NB4 (cell line): ENCODE measurements around the gene FAM120A.

ENCODE experiments used
- DNase-seq: peaks from one replicate; pipeline ENCODE4 v3.0.0; 2010; ENCODE audit warnings: low read depth
- H3K4me3 ChIP-seq: one replicate; pipeline ENCODE4 v1.5.1; 2011; ENCODE audit warnings: mild to moderate bottlenecking, low read depth, low read length, moderate library complexity
- MYC ChIP-seq: IDR thresholded peaks from 2 replicates; pipeline ENCODE4 v1.6.1; 2011; ENCODE audit warnings: low read depth, low read length
- POLR2A ChIP-seq: IDR thresholded peaks from 2 replicates; pipeline ENCODE4 v1.6.1; 2011; ENCODE audit warnings: mild to moderate bottlenecking; ENCODE audit not compliant: insufficient read length; ENCODE audit errors: extremely low read depth
- TF ChIP-seq, protein P1 (sequence below): IDR thresholded peaks from 2 replicates; pipeline ENCODE4 v1.6.1; 2011; ENCODE audit warnings: low read depth, low read length
- TF ChIP-seq, protein P2 (sequence below): IDR thresholded peaks from one replicate; pipeline ENCODE4 v1.5.1; 2012; ENCODE audit warnings: low read depth, low read length

Gene FAM120A

DNA sequence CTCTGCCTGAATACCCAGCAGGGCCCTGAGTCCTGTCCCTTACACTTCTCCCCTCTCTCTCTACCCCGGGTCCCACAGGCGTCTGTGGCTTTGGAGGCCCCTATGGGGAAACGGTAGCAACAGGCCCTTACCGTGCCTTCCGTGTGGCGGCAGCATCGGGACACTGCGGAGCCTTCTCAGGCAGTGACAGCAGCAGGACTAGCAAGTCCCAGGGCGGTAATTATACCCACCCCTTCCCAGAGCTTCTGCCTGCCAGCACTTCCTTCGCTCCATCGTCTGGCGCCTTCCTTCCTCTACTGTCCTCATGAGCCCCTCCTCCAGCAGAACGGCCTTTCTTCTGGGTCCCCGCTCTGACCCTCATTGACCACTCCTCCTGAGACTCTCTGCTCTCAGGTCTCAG lies 107.0 kb downstream of the FAM120A start:
- TF ChIP-seq MYC (no peak), POLR2A (no peak)
- TF ChIP-seq, protein P1, sequence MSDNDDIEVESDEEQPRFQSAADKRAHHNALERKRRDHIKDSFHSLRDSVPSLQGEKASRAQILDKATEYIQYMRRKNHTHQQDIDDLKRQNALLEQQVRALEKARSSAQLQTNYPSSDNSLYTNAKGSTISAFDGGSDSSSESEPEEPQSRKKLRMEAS: no peak
- TF ChIP-seq, protein P2, sequence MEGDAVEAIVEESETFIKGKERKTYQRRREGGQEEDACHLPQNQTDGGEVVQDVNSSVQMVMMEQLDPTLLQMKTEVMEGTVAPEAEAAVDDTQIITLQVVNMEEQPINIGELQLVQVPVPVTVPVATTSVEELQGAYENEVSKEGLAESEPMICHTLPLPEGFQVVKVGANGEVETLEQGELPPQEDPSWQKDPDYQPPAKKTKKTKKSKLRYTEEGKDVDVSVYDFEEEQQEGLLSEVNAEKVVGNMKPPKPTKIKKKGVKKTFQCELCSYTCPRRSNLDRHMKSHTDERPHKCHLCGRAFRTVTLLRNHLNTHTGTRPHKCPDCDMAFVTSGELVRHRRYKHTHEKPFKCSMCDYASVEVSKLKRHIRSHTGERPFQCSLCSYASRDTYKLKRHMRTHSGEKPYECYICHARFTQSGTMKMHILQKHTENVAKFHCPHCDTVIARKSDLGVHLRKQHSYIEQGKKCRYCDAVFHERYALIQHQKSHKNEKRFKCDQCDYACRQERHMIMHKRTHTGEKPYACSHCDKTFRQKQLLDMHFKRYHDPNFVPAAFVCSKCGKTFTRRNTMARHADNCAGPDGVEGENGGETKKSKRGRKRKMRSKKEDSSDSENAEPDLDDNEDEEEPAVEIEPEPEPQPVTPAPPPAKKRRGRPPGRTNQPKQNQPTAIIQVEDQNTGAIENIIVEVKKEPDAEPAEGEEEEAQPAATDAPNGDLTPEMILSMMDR: no peak
- no peak for DNase-seq
- H3K4me3 ChIP-seq: no peak overlapping the region

DNA sequence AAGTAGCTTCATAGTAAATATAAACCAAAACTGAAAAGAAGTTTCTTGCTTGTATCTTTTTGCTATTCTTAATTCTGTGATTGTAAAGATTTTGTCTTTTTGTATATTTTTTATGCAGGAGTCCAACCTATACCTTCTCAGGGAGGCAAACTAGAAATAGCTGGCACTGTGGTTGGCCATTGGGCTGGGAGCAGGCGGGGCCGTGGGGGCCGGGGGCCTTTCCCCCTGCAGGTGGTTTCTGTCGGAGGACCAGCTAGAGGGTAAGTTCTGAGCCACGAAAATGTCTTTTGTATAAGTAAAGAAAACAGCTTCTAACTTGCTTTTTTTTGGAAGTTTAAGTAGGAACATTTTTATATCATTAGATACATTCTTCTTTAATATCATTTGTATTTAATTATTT lies 109.5 kb downstream of the FAM120A start:
- TF ChIP-seq POLR2A: no peak
- TF ChIP-seq, protein P2: no peak
- TF ChIP-seq MYC: no peak
- TF ChIP-seq, protein P1: no peak
- no peak for DNase-seq
- H3K4me3 ChIP-seq: no peak overlapping the region

DNA sequence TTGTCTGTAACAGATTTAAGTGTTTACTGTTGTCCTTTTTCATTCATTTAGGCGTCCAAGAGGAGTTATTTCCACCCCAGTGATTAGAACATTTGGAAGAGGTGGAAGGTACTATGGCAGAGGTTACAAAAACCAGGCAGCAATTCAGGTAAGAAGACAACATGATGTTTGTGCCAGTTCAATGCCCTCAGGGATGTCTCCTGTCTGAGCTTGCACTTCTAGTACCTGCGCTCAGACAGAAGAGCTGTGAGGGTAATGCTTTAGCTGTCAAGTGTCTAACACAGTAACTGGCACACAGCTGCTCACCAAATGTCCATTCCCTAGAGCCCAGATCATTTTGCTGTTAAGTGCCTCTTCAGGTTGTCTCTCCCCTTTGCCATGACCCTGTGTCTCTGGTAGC lies 110.7 kb downstream of the FAM120A start:
- DNase-seq: no peak
- TF ChIP-seq, protein P1: no peak

DNA sequence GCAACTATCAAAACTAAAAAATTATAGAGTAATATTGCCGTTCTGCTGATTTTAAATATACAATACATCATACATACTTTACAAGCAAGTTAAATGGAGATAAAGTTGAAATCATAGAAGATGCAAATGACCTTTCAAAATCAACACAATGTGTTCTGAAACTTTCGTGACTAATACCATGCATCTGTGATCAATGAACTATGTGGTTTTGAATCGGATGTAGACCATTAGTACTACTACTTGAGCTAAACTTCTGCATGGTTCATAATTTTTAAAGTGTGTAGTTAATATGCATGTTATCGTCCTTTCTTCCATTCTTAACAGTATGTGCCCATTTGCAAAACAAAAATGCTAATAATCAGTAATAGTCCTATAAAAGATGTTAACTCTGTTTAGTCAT lies 113.6 kb downstream of the FAM120A start:
- H3K4me3 ChIP-seq: no peak overlapping the region
- TF ChIP-seq, protein P1: no peak
- TF ChIP-seq POLR2A (no peak), MYC (no peak)
- TF ChIP-seq, protein P2: no peak
- no peak for DNase-seq

More for the DNA sequence above, 110.7 kb downstream of the FAM120A start:
- H3K4me3 ChIP-seq: no peak overlapping the region

DNA sequence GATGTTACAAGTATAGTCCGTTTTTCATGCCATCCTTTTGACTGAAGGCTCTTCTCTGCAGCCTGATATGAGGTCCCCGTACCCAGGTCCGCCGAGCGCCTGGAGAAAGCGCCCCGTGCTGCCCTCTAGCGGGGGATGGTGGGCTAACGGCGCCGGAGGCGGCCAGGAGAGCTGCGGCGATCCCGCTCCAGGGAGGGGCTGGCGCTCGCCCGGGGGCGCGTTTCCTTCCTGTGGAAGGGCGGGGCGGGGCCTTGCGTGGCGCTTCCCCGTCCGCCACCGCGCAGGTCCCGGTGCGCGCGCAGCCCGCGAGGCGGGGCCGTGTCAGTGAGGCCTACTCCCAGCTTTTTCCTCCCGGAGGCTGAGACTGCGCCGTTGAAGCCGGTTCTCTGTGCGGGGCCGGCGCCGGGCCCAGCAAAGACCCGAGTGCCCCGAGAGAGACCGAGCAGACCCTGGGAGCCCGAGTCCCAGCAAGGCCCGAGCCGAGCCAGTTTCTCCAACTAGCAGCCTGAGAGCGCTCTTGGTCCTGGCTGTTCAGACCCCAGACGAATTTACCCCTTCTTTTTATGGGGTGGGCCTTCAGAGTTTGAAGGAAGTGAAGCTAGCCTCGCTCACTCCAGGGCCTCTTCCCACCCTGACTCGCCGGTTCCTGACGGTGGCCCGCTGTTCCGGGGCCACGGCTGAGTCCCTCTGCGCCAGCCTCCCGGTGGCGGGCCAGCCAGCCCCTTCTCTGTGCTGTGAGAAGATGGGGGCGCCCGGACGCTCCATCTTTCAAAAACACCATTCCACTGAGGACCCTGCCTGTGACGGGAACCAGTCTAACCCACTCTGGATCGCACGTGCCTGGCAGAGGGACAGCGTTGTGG lies 115.2 kb downstream of the FAM120A start:
- TF ChIP-seq MYC (no peak), POLR2A (peak; percentile 78)
- TF ChIP-seq, protein P2: peak; percentile 70
- TF ChIP-seq, protein P1: no peak
- H3K4me3 ChIP-seq: peak overlapping the region; percentile 62
- DNase-seq: peak; percentile 96

DNA sequence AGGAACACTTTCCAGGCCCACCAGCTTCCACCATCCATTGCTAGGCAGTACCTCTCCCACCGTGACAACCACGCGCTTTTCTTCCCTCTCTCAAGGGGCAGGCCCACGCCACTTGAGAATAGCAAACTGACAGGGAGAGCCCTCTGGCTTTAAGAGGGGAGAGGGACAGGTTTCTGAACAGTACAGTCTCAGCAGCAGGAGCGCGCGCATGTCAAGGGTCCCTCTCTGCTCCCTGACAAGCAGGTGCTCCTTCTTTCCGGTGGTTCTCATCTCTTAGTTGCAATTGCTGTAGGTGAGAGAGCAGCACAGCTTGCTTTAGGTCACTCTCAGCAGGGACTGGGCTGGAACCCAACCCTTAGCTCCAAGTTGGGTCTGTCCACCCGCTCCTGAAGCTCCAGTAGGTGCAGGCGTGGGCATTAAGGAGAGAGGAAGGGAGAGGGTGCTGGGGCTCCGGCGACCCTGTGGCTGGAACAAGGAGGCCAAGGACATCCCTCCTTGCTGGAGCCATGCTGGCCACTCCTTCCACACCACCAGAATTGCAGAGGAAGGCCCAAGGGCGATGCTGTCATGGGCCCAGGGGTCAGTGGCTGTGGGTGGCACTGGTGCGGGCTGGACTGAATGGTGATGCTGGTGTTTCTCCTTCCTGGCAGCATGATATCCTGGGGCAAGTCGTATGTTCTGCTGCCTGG lies 115.9 kb downstream of the FAM120A start:
- DNase-seq: peak; percentile 24
- TF ChIP-seq POLR2A: no peak
- TF ChIP-seq MYC: no peak
- TF ChIP-seq, protein P2: no peak
- TF ChIP-seq, protein P1: no peak
- peak overlapping the region; percentile 62 for H3K4me3 ChIP-seq
